Measurements from ENCODE around the gene ECEL1. TPM values are rescaled to one million over a fixed set of nuclear protein-coding genes. Genes with fewer than 3 reads are reported as not detected.

The ECEL1 gene
- total RNA-seq, 1 experiment from 2014 or later: not detected

GRCh38 chr2:232496501-232497270 is 9.1 kb upstream of the ECEL1 start:
- CTCF ChIA-PET: no interaction called here
- POLR2A ChIA-PET (ENCODE audit: unreplicated experiment): no interaction called here
- no peak overlapping the region for H3K4me2 ChIP-seq

DNA sequence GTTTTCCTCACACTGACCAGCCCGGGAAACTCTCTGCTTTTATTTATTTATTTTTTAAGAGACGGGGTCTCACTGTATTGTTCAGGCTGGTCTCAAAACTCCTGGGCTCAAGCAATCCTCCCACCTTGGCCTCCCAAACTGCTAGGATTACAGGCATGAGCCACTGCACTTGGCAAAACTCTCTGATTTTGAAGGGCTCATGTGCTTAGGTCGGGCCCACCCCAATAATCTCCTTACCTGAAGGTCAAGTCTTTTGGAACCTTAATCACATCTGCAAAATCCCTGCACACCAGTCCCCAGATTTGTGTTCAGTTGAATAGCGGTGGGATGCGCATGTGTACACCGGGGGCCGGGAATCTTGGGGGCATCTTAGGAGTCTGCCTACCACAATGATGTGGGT is 7.7 kb upstream of the ECEL1 start:
- H3K4me2 ChIP-seq: no peak overlapping the region
- H3K4me1 ChIP-seq (replicated peaks; ENCODE audit: insufficient read depth): no peaks in the 10 kb centered on the region
- TF ChIP-seq CTCF (conservative IDR thresholded peaks at IDR 0.05) (no peak), EZH2 (IDR thresholded peaks at IDR 0.05; ENCODE audit: low read depth) (no peak)
- peaks cover 26% of the 10 kb centered on the region for H3K27me3 ChIP-seq (ENCODE audit: insufficient read depth, low read depth)
- intact Hi-C loops (cut with micrococcal nuclease; ENCODE audit: unreplicated experiment): no loop called here
- ChIA-PET CTCF (no interaction called here), POLR2A (ENCODE audit: unreplicated experiment) (no interaction called here)
- H3K36me3 ChIP-seq (ENCODE audit: low read depth): no peaks in the 10 kb centered on the region
- H4K20me1 ChIP-seq (ENCODE audit: insufficient read depth): no peaks in the 10 kb centered on the region
- no peak overlapping the region for H3K4me3 ChIP-seq
- H3K9me2 ChIP-seq (ENCODE audit: insufficient read depth): no peaks in the 10 kb centered on the region
- no peaks in the 10 kb centered on the region for H3K79me2 ChIP-seq (ENCODE audit: low read depth)
- no peak for DNase-seq
- no peak overlapping the region for H2AFZ ChIP-seq
- H3K27ac ChIP-seq: no peak overlapping the region
- no peaks in the 10 kb centered on the region for H3F3A ChIP-seq (ENCODE audit: insufficient read depth, low read depth)
- no TSS peak for BruUV-seq (replicated peaks)
- H3K9me3 ChIP-seq (ENCODE audit: insufficient read depth, low read depth): no peaks in the 10 kb centered on the region

More at GRCh38 chr2:232496501-232497270, 9.1 kb upstream of the ECEL1 start:
- no peaks in the 10 kb centered on the region for H3K4me1 ChIP-seq (replicated peaks; ENCODE audit: insufficient read depth)
- H4K20me1 ChIP-seq (ENCODE audit: insufficient read depth): no peaks in the 10 kb centered on the region
- intact Hi-C loops (cut with micrococcal nuclease; ENCODE audit: unreplicated experiment): no loop called here
- no peak overlapping the region for H2AFZ ChIP-seq
- no peaks in the 10 kb centered on the region for H3K9me2 ChIP-seq (ENCODE audit: insufficient read depth)
- H3K27ac ChIP-seq: no peak overlapping the region
- TF ChIP-seq CTCF (conservative IDR thresholded peaks at IDR 0.05): no peak
- no peak for TF ChIP-seq EZH2 (IDR thresholded peaks at IDR 0.05; ENCODE audit: low read depth)
- H3K27me3 ChIP-seq (ENCODE audit: insufficient read depth, low read depth): peaks cover 26% of the 10 kb centered on the region
- BruUV-seq (replicated peaks): no TSS peak
- H3K9me3 ChIP-seq (ENCODE audit: insufficient read depth, low read depth): no peaks in the 10 kb centered on the region
- H3F3A ChIP-seq (ENCODE audit: insufficient read depth, low read depth): no peaks in the 10 kb centered on the region
- no peak overlapping the region for H3K4me3 ChIP-seq
- H3K79me2 ChIP-seq (ENCODE audit: low read depth): no peaks in the 10 kb centered on the region
- H3K36me3 ChIP-seq (ENCODE audit: low read depth): no peaks in the 10 kb centered on the region
- DNase-seq: no peak

GRCh38 chr2:232494542-232494941 is 6.9 kb upstream of the ECEL1 start:
- no TSS peak for BruUV-seq (replicated peaks)
- CTCF ChIA-PET: no interaction called here
- no peaks in the 10 kb centered on the region for H3F3A ChIP-seq (ENCODE audit: insufficient read depth, low read depth)

More at GRCh38 chr2:232494542-232494941, 6.9 kb upstream of the ECEL1 start:
- Histone ChIP-seq H3K4me1 (replicated peaks; ENCODE audit: insufficient read depth) (no peaks in the 10 kb centered on the region), H3K27ac (no peak overlapping the region), H3K9me3 (ENCODE audit: insufficient read depth, low read depth) (no peaks in the 10 kb centered on the region), H2AFZ (no peak overlapping the region), H3K4me2 (no peak overlapping the region), H4K20me1 (ENCODE audit: insufficient read depth) (no peaks in the 10 kb centered on the region), H3K4me3 (no peak overlapping the region), H3K27me3 (ENCODE audit: insufficient read depth, low read depth) (peaks cover 26% of the 10 kb centered on the region), H3K9me2 (ENCODE audit: insufficient read depth) (no peaks in the 10 kb centered on the region), H3K36me3 (ENCODE audit: low read depth) (no peaks in the 10 kb centered on the region), H3K79me2 (ENCODE audit: low read depth) (no peaks in the 10 kb centered on the region)
- TF ChIP-seq CTCF (conservative IDR thresholded peaks at IDR 0.05) (no peak), EZH2 (IDR thresholded peaks at IDR 0.05; ENCODE audit: low read depth) (no peak)
- POLR2A ChIA-PET (ENCODE audit: unreplicated experiment): no interaction called here
- DNase-seq: no peak
- intact Hi-C loops (cut with micrococcal nuclease; ENCODE audit: unreplicated experiment): no loop called here

Data from PC-9 (cell line).